Measurements from ENCODE around the gene GABBR2.

The GABBR2 gene

DNA sequence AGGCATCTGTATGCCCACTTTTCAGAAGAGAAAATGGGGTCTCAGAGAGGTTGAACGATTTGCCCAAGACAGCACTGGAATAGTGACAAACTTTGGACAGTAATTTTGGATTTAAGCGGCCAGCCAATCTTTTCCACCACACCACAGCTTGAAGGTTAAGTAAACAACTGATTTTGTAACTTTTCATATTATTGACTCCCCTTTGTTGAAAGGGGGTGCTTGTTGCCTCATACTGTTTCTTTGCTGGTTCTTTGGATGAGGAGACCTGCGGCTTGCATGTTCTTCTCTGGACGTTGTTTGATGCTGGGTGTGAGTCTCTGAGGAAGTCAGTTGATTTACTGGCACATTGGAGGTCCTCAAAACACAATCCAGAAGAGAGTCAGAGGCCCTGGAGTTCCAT lies 11.7 kb upstream of the GABBR2 start:
- DNase-seq = no peak

GRCh38 chr9:98719055-98719454 lies 10.3 kb upstream of the GABBR2 start:
- no peak for DNase-seq

DNA sequence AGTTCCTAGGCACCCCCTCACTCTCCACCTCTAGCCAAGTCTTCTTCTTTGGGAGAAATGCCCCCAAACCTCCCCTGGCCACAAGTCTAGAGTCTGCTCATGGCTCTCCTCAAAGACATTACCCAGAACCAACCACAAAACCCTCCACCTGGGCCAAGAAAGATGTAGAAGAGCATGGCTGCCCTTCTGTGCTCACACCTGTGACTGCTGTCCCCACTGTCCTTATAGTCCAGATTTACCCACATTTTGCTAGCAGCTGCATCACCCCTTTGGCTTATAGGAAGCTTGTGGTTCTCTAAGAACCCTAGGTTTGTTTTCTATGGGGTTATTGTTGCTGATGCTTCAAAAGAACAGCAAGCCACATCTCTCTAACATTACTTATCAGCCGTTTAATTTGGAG lies 6.1 kb upstream of the GABBR2 start:
- DNase-seq = no peak

GRCh38 chr9:98712987-98713386 lies 4.3 kb upstream of the GABBR2 start:
- no peak for DNase-seq

DNA sequence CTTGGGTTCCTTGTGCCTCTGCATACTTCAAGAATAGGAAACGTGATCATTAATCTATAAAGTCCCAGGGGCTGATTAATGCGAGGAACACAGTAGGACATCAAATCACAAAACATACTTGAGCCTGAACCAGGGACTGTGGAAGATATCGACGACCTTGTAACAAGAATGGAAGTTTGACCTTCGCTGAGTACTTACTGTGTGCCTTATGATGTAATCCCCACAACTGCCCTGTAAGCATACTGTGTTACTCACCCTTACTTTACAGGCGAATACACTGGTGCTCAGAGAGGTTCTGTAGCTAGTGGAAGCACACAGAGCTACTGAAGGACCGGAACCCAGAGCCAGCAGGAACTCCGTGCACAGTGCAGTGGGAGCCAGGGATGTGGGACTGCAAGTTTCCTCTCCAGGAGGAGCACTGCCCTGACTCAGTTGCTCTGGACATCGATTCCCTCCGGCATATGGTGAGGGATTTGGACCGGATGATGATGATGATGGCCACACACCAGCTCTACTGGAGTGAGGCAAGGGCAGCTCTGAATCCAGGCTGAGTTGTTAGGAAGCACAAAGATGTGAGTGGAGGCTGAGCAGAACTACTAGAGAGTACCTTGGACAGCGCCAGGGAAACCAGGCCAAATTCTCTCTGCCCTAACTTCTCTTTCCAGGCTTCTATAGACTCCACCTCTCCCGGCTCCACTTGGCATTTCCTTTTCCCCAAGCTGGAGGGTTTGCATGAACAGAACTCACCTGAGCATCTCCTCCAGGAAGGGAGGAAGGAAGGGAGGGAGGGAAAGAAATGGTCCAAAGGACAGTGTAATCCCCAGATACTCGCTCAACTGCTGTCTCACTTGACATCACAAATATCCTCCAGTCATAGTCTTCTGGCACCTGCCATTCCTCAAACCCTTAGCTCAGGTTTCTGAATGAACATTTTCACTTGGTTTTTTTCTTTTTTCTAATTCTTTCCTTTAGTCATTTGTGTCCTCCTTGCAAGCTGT lies 1.5 kb upstream of the GABBR2 start:
- no peak for DNase-seq

GRCh38 chr9:98708103-98708932 lies 417 bp downstream of the GABBR2 start:
- DNase-seq = no peak

DNA sequence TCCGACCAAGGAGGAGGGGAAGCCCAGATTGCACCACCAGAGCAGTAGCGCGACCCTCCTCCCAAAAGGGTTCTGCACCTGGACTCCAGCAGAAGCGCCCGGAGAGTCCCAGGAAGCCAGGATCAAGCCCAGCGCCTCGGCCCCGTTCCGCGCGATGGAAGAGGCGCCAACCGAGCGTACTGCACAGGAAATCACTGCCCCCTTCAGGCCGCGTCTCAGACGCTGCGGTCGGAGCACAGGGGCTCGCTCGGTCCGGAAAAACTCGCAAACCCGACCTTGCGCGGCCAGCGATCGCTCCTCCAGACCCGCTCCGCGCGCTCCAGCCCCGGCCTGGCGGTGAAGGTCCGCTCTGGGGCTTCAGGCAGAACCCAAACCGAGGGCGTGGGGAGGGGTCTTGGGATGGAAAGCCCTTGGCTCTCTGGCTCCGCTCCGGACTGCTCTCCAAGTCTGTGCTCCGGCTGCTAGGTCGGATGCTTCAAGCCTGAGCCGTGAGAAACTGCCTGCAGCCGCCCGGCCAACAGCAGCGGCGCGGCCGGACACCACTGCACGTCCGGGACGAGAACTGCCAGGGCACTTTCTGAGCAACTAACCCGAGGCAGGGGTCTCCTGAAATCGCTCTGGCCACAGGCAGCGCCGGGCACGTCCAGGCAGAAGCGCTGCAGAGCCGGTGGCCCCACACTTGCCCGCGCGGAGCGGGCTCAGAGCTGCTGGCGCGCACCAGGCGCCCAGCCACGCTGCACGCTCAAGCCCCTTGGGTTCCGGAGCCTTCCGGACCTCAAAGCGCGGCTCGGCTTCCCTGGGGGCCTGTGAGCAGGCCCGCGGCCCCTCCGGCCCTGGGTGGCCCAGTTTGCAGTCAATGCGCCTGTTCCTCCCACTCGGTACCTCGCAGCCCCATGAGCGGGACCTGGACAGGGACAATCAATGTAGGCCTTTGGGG lies 1.3 kb downstream of the GABBR2 start:
- peak; percentile 40 to 48 for DNase-seq

DNA sequence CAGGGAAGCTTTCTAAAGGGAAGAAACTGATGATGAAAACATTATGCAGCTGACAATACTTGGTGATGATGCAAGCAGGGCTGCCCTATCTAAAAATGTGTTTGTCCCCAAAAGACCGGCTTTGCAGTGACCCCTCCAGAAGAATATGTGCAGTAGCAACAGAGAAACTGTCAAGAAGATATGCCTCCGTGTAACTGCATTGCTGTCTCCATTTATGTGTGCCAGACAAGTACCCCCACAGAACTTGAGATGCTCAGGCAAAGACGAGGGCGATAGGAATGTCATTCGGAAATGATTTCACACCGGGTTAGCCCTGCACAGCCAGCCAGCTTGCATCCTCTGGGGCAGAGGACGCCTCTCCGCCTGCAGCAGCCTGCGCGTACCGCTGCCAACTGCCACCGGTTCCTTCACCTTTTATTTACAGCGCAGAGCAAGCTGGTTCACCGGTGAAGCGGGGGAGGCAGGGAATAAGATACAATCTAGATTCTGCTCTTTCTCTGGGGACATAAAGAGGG lies 2.0 kb downstream of the GABBR2 start:
- no peak for DNase-seq

- DNase-seq = no peak
These were observed 5.8 kb downstream of the GABBR2 start for GRCh38 chr9:98702835-98703380.

GRCh38 chr9:98702340-98702739 lies 6.4 kb downstream of the GABBR2 start:
- no peak for DNase-seq

- no peak for DNase-seq
These were observed 7.2 kb downstream of the GABBR2 start for GRCh38 chr9:98701576-98701975.

DNA sequence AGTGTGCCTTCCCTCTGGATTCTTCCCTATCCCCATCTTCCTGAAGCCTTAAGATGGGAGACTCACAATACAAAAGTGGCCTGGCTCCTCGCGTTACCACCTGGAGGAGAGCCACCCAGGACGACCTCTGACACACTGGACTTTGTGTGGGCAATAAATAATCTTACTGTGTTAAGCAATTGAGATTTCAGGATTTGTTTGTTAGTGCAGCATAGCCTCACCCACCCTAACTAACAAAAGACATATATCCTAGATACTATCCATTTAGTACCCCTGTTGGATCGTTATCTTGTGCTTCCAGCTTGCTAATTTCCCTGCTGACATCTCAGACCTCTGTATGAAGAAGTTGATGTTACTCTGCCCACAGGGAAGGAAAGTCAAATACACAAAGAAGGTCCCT lies 7.9 kb downstream of the GABBR2 start:
- no peak for DNase-seq

DNA sequence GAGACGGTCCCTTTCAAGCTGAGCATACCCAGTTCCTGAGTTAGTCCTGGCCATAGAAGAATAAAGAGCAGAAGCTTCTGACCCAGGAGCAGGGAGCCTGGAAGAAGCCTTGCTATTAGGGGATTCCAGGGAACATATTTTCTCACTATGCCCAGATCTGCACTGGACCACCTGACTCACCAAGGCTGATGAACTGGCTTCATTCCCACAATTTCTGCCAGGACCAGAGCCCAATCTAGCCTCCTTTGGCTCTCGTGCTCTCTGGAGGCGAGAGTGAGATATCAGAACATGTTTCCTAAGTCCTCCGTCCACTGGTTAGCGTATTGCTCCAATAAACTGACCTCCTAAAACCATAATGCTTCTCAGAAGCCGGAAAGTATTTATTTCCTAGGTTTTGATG lies 9.9 kb downstream of the GABBR2 start:
- no peak for DNase-seq

GRCh38 chr9:98694943-98695342 lies 13.8 kb downstream of the GABBR2 start:
- DNase-seq = no peak

GRCh38 chr9:98692392-98692791 lies 16.3 kb downstream of the GABBR2 start:
- no peak for DNase-seq

GRCh38 chr9:98691890-98692289 lies 16.8 kb downstream of the GABBR2 start:
- no peak for DNase-seq

DNA sequence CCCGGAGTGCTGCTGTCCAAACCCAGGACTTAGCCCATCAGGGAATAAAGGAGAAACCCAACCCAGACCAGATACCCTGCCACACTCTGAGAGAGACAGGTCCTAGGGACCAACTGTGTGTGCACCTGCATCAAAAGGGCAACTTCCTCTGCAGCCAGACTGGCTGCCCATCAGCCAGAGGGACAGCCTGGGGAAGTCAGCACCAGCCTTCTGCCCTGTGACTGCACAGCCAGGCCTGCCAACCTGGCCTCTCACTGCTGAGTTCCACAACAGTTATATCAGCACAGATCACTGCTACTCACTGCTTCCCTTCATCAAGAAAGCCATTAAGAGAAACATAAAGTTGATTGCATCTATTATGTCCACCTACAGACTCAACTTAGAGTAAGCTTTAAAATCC lies 18.0 kb downstream of the GABBR2 start:
- no peak for DNase-seq

- DNase-seq = no peak
These were observed 19.8 kb downstream of the GABBR2 start for GRCh38 chr9:98688710-98689495.

GRCh38 chr9:98687911-98688310 lies 20.8 kb downstream of the GABBR2 start:
- no peak for DNase-seq

DNA sequence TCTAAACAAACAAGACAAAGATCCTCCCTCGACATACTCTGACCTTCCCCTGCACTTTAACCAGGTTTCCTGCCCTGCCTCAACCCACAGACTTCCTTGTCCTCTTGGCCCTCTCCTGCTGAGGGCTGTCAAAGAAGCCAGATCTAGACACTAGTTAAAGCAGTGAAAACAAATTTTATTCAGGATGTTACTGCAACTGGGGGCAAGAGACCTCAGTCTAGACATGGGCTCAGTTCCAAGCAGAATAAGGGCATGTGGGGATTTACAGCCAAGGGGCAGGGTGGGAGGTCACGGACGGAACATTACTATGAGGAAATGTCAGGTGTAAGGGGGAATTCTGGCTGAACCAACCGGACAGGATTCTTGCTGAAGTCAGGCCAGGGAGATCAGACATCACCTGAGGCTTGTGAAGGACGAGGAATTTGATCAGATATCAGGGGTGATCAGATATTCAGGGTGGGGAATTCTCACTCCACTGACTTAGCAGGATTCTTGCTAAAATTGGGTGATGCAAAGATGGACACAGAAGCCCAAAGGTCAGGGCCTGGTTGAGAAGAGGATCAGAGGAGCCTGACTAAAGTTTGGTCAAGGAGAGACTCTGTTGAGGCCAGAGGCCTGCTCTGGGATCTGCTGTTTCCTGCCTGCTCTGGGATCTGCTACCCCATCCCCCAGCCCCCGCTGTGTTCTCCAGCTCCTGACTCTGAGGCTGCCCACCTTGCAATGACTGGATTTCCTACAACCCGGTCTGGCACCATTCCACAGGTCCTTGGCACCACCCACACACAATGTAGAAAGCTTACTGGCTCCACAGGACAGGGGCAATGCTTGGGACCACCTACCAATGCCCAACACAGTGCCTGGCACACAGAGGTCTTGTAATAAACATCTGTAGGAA lies 21.5 kb downstream of the GABBR2 start:
- no peak for DNase-seq

All from activated CD4-positive, alpha-beta T cell treated with anti-CD3 and anti-CD28 coated beads, Interleukin-2, amount 50 U/mL, for 48 hours (primary cell).